Stomach (tissue), 9 donors: ENCODE results near the gene VGF. TPM values are rescaled to one million over a fixed set of nuclear protein-coding genes. Genes with fewer than 3 reads are reported as not detected.

Experiments
- DNase-seq, 2 donors: peaks; one replicate each; pipeline versions ENCODE4 v3.0.0 to v3.0.0-alpha.2; 2013 to 2019
- H3K27ac ChIP-seq, 5 donors: fragments of 200-600 bp in 4 of 5; sonication (generic) in 4 of 5; one replicate each; pipeline ENCODE4 v1.5.1; 2013 to 2019; ENCODE audit warnings: mild to moderate bottlenecking in 1 of 5, moderate library complexity in 1 of 5
- H3K27me3 ChIP-seq, 3 donors: fragments of 200-600 bp; sonication (generic); one replicate each; pipeline ENCODE4 v1.5.1; 2017 to 2019; ENCODE audit warnings: mixed run types in 1 of 3
- H3K36me3 ChIP-seq, 4 donors: fragments of 200-600 bp; sonication (generic); 1 replicate in 3 of 4; 2 replicates in 1 of 4; pipeline ENCODE4 v1.5.1; 2016 to 2019
- H3K4me1 ChIP-seq, 4 donors: fragments of 200-600 bp; sonication (generic); one replicate each; pipeline ENCODE4 v1.5.1; 2016 to 2019
- H3K4me3 ChIP-seq, 4 donors: fragments of 200-600 bp; sonication (generic) in 3 of 4; one replicate each; pipeline ENCODE4 v1.5.1; 2016 to 2019; ENCODE audit warnings: mild to moderate bottlenecking in 1 of 4
- H3K9me3 ChIP-seq, 4 donors: fragments of 200-600 bp; sonication (generic); one replicate each; pipeline ENCODE4 v1.5.1; 2016 to 2019
- EP300 ChIP-seq: sonication (generic); formaldehyde crosslinking; IDR thresholded peaks from one replicate; pipeline ENCODE4 v1.6.1; 2017; ENCODE audit warnings: antibody characterized with exemption
- POLR2A ChIP-seq, 4 donors: fragments of 450-650 bp; IDR thresholded peaks; one replicate each; pipeline ENCODE4 v1.6.1; 2016; ENCODE audit warnings: antibody characterized with exemption in 4 of 4, control low read depth in 2 of 4, mild to moderate bottlenecking in 1 of 4, moderate library complexity in 1 of 4
- POLR2AphosphoS5 ChIP-seq, 3 donors: sonication (generic); formaldehyde crosslinking; IDR thresholded peaks; one replicate each; pipeline ENCODE4 v1.6.1; 2016; ENCODE audit warnings: antibody characterized with exemption in 3 of 3
- WGBS, 5 donors: extraction: QIAGEN DNeasy Blood & Tissue Kit in 3 of 5; methylation state at CpG; one replicate each; pipeline versions ENCODE4 v1.1.5 to v1.1.7; 2013 to 2018; 5-methylcytosine and 5-hydroxymethylcytosine counted together
- intact Hi-C: fragments of 100-400 bp; cut with DNase I; formaldehyde crosslinking; loops from one replicate; pipeline ENCODE4 v1.15.1; 2023; ENCODE audit warnings: low total_unique reads
- polyA plus RNA-seq, 3 donors: library from polyadenylated mRNA; stranded (reverse); fragments of 200-250 nt; gene quantifications; one replicate each; pipeline ENCODE4 v1.2.3, GENCODE V29; 2013
- total RNA-seq, 5 donors: library from RNA; depleted of rRNA; stranded (reverse); fragments of >200 nt; gene quantifications; one replicate each; pipeline versions ENCODE4 v1.1.0 to v1.2.3, GENCODE V29; 2014 to 2016
- TF ChIP-seq, protein P1 (sequence below), 7 experiments: fragments of 450-650 bp in 4 of 7; fragments of 200-600 bp in 3 of 7; sonication (generic) in 3 of 7; IDR thresholded peaks; one replicate each; pipeline ENCODE4 v1.5.1; 2016 to 2019; ENCODE audit warnings: antibody characterized with exemption in 7 of 7, control low read depth in 2 of 7, mild to moderate bottlenecking in 1 of 7
- donor health status: healthy with polysubstance abuse.
- donor health status: Bipolar disorder and iron deficiency.
- donor health status: healthy.

The VGF gene
- total and polyA plus RNA-seq, 8 donors: 0.15 to 5.8 (median 0.65) TPM; not detected in 4

DNA sequence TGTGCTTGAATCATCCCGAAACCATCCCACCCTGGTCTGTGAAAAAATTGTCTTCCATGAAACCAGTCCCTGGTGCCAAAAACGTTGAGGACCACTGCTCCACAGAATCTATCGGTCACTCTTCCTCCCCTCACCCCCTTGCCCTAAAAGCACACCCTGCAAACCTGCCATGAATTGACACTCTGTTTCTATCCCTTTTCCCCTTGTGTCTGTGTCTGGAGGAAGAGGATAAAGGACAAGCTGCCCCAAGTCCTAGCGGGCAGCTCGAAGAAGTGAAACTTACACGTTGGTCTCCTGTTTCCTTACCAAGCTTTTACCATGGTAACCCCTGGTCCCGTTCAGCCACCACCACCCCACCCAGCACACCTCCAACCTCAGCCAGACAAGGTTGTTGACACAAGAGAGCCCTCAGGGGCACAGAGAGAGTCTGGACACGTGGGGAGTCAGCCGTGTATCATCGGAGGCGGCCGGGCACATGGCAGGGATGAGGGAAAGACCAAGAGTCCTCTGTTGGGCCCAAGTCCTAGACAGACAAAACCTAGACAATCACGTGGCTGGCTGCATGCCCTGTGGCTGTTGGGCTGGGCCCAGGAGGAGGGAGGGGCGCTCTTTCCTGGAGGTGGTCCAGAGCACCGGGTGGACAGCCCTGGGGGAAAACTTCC, 39.2 kb downstream of the VGF start:
- TF ChIP-seq POLR2A (IDR thresholded peaks at IDR 0.05) (no peak), POLR2AphosphoS5 (IDR thresholded peaks at IDR 0.05) (no peak), EP300 (no peak)
- TF ChIP-seq, protein P1, sequence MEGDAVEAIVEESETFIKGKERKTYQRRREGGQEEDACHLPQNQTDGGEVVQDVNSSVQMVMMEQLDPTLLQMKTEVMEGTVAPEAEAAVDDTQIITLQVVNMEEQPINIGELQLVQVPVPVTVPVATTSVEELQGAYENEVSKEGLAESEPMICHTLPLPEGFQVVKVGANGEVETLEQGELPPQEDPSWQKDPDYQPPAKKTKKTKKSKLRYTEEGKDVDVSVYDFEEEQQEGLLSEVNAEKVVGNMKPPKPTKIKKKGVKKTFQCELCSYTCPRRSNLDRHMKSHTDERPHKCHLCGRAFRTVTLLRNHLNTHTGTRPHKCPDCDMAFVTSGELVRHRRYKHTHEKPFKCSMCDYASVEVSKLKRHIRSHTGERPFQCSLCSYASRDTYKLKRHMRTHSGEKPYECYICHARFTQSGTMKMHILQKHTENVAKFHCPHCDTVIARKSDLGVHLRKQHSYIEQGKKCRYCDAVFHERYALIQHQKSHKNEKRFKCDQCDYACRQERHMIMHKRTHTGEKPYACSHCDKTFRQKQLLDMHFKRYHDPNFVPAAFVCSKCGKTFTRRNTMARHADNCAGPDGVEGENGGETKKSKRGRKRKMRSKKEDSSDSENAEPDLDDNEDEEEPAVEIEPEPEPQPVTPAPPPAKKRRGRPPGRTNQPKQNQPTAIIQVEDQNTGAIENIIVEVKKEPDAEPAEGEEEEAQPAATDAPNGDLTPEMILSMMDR (IDR thresholded peaks at IDR 0.05): no peak
- H3K9me3 ChIP-seq: no peaks in the 10 kb centered on the region
- H3K4me3 ChIP-seq: peak overlapping the region in 2 of 4 donors; percentile 13 to 37
- H3K27me3 ChIP-seq: peaks cover 0 to 28% (median 0%) of the 10 kb centered on the region in 3 donors
- peaks cover 0 to 10% (median 0%) of the 10 kb centered on the region in 4 donors for H3K36me3 ChIP-seq
- peak; percentile 27 to 73 for DNase-seq
- H3K4me1 ChIP-seq: peaks cover 30 to 55% (median 35%) of the 10 kb centered on the region in 4 donors
- intact Hi-C loops: no loop called here
- H3K27ac ChIP-seq: peak overlapping the region; percentile 30 to 81 (median 70)
- WGBS, 5 donors: 20 to 30% (median 25%) methylated on average over 15 of the region's 15 CpGs

DNA sequence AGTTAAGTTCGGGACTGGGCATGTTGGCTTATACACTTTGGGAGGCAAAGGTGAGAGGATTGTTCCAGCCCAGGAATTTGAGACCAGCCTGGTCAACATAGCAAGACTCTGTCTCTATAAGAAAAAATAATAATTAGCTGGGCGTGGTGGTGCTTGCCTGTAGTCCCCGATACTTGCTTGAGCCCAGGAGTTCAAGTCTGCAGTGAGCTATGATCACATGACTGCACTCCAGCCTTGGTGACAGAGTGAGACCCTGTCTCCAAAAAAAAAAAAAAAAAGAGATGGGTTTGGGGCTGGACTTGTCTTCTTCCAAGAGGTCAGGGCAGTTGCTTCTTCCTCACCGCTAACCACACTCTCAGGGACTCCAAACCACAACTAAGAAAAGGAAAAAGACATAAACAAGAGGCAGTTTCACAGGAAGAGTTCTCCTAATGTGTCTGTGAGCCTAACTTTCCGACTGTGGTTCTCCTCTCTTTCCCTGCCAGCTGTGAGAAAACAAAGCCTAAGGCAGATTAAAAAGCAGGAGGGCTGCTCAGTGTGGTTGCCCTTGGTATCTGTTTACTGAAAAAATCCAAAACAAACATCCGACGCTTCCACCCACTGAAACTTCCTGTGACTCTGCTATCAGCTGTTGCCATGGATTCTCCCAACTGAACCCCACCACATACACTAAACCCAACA, 40.9 kb downstream of the VGF start:
- TF ChIP-seq POLR2AphosphoS5 (IDR thresholded peaks at IDR 0.05): peak in 1 of 3 donors; percentile 16
- no peak for TF ChIP-seq POLR2A (IDR thresholded peaks at IDR 0.05)
- H3K27me3 ChIP-seq: peaks cover 0 to 29% (median 0%) of the 10 kb centered on the region in 3 donors
- H3K4me1 ChIP-seq: peaks cover 30 to 55% (median 35%) of the 10 kb centered on the region in 4 donors
- no peaks in the 10 kb centered on the region for H3K36me3 ChIP-seq
- H3K9me3 ChIP-seq: no peaks in the 10 kb centered on the region
- 23 to 47% (median 29%) methylated on average over 7 of the region's 7 CpGs for WGBS, 5 donors
- H3K27ac ChIP-seq: peak overlapping the region in 4 of 5 donors; percentile 54 to 81 (median 58)
- intact Hi-C loops: no loop called here
- no peak overlapping the region for H3K4me3 ChIP-seq
- peak in 1 of 2 donors; percentile 73 for DNase-seq

DNA sequence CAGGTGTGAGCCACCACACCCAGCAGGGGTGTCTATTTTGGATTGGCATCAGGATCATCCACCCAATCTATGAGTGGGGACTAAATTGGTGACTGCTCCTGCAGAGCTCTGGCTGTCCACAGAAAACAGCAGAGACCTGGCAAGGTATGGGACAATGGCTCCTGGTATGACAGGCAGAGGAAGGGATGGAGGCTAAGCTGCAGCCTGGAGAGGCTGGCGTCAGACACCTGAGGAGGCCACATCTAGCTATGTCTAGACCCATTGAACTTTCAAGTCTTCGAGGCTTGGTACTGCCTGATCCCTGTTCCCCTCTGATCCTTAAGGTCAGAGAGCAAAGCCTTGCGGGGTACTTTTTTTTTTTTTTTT, 41.7 kb downstream of the VGF start:
- peak overlapping the region in 1 of 5 donors; percentile 90 for H3K27ac ChIP-seq

DNA sequence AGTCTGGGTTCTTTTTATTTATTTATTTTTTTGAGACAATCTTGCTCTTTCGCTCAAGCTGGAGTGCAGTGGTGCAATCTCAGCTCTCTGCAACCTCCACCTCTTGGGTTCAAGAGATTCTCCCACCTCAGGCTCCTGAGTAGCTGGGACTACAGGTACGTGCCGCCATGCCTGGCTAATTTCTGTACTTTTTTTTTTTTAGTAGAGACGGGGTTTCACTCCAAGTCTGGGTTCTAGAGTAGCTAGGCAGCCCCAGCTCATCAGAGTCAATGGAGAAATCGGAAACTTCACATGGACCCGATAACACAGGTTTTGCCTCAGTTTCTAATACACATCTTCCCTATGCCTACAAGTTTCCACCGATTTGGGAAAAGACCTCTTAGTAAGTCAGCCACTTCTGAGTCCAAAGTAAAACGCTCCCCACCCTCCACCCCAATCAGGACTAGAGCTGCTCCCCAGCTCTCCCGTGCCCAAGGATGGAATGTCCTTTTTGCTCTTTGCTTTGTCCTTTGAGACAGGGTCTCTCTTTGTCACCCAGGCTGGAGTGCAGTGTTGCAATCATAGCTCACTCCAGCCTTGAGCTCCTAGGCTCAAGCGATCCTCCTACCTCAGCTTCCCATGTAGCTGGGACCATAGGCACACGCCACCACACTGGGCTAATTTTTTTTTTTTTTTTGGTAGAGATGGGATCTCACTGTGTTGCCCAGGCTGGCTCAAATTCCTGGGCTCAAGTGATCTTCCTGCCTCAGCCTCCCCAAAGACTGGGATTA, 42.3 kb downstream of the VGF start:
- no peaks in the 10 kb centered on the region for H3K36me3 ChIP-seq
- peak overlapping the region in 1 of 4 donors; percentile 40 for H3K4me3 ChIP-seq
- DNase-seq: no peak
- H3K27ac ChIP-seq: peak overlapping the region in 4 of 5 donors; percentile 75 to 91 (median 87)
- 89 to 94% (median 91%) methylated on average over 11 of the region's 11 CpGs for WGBS, 5 donors
- intact Hi-C loops: no loop called here
- H3K9me3 ChIP-seq: no peaks in the 10 kb centered on the region
- TF ChIP-seq POLR2A (IDR thresholded peaks at IDR 0.05) (no peak), EP300 (no peak), POLR2AphosphoS5 (IDR thresholded peaks at IDR 0.05) (no peak)
- TF ChIP-seq, protein P1 (IDR thresholded peaks at IDR 0.05): no peak
- peaks cover 0 to 29% (median 0%) of the 10 kb centered on the region in 3 donors for H3K27me3 ChIP-seq
- peaks cover 30 to 59% (median 35%) of the 10 kb centered on the region in 4 donors for H3K4me1 ChIP-seq

More for the DNA sequence above, 41.7 kb downstream of the VGF start:
- Histone ChIP-seq H3K36me3 (no peaks in the 10 kb centered on the region), H3K4me1 (peaks cover 30 to 55% (median 35%) of the 10 kb centered on the region in 4 donors), H3K9me3 (no peaks in the 10 kb centered on the region), H3K27me3 (peaks cover 0 to 29% (median 0%) of the 10 kb centered on the region in 3 donors), H3K4me3 (no peak overlapping the region)
- TF ChIP-seq EP300 (no peak), POLR2AphosphoS5 (IDR thresholded peaks at IDR 0.05) (no peak), POLR2A (IDR thresholded peaks at IDR 0.05) (no peak)
- TF ChIP-seq, protein P1 (IDR thresholded peaks at IDR 0.05): no peak
- 74 to 97% (median 85%) methylated on average over 3 of the region's 3 CpGs for WGBS, 5 donors
- DNase-seq: no peak
- intact Hi-C loops: no loop called here
